GM21528 (cell line): ENCODE results near the gene DOCK1.

Experiments used
- ATAC-seq: cut with Tn5 transposase; IDR thresholded peaks from one replicate; pipeline ENCODE4 v1.9.1; 2021; ENCODE audit warnings: mild to moderate bottlenecking, moderate library complexity; ENCODE audit not compliant: unreplicated experiment, low FRiP score

DOCK1 gene

DNA sequence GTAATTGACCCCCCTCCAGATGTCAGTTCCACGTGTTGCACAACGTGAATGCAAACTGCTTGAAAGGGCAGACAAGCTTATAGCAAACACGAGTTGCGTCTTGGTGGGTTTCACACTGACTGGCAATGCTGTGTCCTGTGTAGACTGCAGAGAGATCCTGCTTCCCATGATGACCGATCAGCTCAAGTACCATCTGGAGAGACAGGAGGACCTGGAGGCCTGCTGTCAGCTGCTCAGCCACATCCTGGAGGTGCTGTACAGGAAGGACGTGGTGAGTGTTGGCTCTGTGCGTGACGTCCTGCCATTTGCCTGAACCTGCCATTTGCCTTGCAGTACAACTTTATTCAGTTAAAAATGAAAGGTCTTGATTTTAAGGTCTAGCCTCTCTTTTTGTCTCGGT is 220.1 kb downstream of the DOCK1 start:
- ATAC-seq = no peak

DNA sequence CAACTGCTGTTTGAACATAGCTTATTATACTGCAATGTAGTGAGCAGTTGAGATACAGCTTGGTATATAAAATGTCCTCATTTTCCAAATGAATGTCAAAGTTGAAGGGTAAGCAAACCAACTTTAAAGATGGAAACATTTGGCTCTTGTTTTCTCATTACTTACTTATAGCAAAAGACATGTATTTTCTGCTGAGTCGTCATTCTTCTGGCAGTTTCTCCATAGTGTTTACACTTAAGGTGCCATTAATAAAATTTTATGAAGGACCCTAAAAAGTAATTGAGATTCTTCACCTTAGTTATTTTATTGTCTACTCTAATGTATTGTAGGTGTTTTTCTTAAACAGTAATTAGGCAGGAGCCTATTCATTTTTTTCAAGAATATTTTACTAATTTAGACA is 222.6 kb downstream of the DOCK1 start:
- ATAC-seq = no peak

DNA sequence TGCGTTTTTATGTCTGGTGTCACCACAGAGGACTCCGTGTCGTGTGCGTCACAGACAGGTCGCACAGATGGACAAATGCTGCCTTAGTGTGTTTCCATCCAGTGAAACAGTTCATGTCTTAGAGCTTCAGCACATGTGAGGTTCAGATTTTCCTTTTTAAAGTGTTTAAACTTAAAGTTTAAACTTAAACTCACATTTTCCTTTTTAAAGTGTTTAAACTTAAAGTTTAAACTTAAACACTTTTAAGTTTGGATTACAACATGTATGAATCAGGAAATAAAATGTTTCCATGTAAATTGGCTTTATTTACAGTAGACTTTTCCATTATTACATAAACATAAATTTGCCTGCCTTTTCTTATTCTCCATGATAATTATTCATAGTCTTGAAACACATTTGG is 223.9 kb downstream of the DOCK1 start:
- ATAC-seq = no peak

DNA sequence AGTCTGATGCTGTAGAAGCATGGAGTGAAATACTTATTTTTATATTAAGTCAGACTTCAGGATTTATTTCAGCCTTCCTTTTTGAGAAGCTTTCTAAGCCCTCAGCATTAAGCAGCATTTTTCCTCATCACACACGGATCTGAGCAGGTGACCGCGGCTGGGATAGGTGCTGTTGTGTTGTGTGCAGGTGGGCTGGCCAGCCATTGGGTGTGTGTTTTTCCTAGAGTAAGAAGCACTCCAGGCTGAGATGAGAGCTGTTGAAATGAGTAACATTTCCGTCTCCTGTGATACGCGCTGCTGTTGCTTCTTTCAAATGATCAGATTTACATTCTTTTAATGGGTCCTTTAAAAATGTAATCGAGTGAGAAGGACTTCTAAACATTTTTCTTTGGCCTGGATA is 227.2 kb downstream of the DOCK1 start:
- no peak for ATAC-seq

DNA sequence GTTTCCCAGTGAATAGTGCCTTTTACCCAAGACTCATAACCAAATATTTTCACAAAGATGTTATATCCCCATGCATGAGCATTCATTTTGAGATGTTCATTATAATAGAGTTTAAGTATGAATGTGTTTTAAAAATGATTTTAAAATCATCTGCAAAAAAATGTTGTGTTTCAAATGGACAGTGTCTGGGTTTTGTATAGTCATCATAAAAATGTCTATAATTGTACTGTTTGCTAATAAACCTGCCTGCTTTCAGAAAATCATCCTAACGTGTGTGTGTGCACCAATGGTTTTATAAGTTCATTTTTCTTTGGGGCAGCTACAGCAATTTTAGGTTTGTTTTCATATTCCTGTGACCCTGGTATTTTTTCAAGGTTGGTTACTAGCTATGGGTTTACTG is 228.0 kb downstream of the DOCK1 start:
- no peak for ATAC-seq

DNA sequence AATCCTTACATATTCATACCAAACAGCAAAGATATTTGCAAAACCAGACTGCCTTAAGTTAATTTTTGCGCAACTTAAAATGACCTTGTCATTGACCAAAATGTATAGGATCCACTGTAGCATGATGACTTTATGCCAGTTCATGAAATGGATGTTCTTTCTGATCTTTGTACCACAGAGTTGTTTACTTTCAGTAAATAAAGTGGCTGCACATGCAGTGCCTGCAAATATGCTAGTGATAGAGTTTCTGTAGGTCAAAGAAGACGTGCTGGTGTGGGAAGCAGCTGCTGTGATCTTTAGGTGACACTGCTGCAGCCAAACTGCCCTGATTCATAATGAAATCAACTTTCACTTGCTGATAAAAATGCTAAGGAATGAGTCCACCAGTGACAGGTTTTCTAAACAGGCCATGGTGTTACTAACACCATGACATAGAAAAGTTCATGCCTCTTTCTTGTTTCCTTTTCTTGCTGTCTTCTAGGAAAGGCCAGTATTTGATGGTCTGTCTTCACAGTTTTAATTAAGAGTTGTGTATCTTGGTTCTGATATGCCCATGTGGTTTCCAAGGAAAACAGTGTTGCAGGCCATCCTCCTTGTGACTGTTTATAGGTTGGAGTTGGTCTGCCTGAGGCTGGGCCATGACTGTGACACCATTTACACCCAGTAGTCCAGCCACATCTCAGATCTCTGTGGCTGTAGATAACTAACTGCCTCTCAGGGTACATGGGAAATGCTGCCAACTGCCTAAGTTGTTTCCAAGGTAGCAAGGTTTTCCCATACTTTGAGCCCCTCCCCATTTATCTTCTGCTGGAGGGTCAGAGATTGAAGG is 228.7 kb downstream of the DOCK1 start:
- no peak for ATAC-seq

DNA sequence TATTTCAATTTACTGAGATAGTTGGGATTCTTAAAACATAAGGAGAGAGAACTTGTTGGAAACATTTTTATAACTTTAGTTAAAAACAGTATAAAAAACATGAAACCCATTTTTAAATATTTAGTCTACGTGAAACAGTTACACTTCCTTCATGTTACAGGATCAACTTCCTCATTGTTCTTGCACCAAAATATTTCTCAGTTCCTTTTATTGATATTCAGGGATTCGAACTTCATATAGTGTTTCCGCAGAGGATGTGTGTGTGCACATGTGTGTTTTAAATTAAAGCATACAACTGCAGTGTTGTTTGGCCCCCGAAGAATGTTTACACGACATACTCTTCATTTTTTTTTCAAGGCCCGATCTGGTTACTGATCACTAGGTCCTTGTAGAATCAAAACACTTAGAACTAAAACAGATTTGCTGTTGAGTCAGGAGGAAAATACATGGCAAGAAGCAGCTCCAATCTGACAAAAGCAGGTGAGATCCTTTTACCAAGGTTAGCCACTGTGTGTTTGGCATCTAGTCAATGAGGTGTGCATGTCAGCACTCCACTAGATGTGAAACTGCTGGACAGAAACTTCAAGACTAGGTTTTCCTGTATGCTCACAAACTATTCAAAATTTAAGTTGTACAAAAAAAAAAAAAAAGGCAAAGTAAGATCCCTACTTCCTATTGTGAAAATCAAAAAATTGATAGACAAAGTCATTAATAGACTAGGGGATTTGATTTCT is 230.8 kb downstream of the DOCK1 start:
- no peak for ATAC-seq

DNA sequence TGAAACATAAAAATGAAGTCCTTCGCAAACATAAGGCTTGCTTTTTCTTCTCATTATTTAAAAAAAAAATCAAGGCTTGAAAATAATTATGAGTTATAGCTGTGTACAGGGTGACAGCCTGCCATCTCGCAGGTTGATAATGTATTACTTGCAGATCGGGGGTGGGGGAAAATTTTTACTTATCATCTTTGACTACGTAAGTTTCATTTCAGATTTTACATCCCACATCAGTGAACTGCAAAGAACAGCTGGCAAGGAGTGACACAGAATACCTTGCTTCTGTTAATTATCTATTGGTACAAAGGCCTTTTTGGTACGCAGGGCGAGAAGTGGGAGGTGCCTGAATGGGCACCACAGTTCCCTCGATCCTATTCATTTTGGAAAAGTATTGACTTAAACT is 232.2 kb downstream of the DOCK1 start:
- ATAC-seq = no peak

DNA sequence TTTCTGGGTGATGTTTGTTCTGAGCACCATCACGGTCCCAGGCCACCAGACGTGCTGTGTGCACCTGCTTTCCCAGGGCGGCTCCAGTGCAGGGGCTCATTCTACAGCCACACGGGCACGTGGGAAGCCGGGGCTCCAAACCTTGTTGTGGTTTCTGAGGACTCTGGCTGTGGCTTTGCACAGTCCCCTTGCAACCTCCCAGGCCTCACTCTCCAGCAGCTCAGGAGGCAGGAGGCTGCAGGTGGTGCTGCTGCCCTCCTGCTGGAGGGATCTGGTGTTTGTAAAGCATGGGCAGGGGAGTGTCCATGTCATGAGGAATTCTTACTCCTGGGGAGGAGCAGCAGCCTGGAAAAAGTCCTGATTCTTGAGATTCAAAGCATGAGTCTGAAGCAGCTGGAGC is 236.9 kb downstream of the DOCK1 start:
- no peak for ATAC-seq

DNA sequence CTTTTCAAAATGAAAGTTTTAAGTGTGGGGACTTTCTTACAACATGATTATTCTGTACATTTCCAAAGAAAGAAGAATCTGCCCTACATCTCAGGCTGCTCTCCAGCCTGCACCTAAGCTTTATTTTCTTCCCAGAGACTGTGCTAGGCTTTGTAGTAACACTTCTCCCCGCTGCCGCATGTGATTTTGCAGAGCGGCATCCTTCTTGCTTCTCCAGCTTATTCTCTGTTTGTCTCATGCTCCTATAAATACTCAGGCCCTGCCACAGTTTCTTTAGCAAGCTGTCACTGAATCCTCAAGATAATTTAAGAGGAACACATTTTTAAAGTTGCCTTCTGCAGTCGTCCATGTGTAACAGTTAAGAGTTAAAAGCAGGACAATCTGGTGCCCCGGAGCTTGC is 237.6 kb downstream of the DOCK1 start:
- no peak for ATAC-seq

DNA sequence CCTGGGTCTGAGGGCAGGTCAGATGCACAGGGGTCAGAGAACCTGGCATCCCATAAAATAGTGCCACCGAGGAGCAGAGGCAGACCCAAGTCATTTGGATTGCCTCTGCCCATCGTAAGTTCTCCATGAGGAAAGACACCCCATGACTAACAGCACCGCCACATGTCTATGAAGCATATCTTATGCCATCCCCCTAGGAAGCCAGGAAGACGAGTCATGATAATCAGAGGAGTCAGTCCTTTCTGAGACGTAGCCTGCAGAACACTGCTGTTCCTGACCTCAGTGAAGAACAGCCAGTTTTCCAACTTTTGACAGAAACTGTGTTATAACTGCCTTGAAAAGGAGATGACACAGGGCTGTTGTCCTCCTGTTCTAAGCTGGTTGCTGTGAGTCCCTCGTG is 239.9 kb downstream of the DOCK1 start:
- ATAC-seq = no peak

DNA sequence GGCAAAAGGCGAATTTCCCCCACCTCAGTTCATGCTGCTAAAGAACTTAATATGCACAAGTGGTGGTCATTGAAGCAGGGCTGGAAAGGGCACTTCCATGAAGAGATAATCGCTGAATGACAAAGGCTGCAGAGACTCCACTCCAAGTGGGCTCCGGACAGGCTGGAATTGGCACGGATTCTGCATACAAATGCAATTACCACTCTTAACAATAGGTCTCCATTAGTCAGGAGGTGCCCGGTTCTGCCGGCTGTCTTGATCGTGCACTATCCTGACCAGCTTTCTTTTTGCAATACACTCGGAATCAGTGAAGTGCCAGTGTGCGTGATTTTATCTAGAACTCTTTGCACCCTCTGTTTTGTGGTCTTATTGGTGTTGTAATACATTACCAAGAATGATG is 241.4 kb downstream of the DOCK1 start:
- no peak for ATAC-seq

DNA sequence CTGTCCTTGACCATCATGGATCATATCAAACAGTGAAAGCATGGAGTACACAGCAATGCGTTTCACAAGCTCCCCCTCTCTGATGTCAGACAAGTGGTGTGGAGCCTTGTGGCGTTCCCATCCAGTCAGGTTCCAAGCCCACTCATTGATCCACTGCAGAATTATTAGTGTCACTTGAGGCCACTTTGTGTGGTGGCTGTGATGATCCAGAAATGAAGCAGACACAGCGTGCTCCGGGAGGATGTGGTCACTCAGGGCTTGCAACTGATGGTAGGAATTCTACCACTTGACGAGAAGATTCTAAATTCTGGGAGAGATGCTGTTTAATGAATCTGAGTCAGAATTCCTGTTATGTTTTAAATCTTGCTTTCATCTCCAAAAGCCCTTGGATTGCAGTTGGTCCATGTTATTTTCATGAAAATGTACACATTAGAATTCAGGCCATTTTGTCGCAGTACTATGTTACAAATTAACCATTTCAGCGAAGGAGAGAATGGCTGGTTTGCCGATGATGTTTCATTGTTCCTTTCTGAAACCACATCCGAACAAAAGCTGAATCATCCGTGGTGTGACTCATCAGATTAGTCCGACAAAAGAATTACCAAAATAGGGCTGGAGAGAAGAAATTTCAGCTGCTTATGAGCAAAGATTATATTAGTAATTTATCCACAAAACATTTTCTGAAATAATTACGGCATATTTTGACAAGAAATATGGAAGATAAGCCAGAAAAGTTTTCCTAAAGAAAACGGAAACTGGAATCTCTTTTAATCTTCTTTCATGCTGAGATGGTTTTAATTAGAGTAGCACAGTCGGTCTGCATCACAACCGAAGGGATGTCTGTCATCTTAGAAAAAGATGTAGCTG is 243.1 kb downstream of the DOCK1 start:
- no peak for ATAC-seq

DNA sequence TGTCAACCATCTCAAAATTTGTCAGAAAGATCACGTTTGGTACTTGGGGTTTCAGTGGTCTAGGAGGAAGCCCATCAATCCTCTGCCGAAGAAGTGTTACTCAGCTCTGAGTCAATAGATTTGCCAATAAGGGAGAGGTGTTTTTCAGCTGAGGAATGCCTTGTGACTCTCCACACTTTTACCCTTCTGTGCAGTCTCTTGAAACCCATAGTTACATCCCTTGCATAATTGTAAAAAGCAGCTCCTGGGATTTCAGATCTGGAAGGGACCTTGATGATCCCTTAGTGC is 243.6 kb downstream of the DOCK1 start:
- ATAC-seq = no peak

DNA sequence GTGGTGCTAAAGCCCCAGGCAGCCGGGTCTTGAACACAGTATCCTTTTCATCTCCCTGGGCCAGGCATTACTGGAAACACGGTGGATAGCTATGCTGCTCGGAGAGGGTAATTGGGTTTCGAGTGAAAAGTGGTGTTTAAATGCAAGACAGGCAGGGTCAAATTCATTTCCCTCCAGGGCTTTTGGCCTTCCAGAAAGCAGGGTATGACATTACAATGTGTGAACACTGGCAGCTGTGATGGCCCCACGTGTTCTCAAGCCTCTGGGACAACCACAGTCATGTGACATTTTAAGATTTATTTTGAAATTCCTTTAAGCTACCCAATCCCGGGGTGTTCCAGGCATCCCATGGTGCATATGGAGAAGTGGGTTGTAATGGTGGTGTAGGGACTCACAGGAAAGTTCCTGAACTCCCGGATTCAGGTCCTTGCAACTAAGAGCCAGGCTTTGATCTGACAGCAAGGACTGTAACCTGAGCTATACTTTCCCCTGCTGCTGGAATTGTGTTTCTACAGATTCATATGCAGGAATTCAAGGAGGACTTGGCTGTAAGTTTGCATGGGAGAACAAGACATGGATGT is 244.4 kb downstream of the DOCK1 start:
- no peak for ATAC-seq

DNA sequence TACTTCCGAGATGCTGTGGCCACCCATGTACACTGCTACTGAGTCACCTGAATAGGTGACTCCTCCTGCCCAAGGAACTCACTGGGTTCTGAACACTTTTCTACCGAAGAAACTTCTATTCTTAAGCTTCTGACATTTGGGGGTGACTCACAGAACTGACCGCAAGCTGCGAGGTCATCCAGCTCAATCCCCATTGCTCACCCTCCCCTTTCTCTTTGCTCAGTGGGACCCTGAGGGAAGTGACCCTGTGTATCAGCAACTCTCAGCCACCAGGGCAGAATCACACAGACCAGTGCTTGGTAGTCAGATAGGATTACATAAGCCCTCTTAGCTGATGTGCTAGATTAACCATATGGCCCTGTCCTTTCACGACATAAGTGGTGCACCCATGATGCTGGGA is 244.9 kb downstream of the DOCK1 start:
- ATAC-seq = no peak

DNA sequence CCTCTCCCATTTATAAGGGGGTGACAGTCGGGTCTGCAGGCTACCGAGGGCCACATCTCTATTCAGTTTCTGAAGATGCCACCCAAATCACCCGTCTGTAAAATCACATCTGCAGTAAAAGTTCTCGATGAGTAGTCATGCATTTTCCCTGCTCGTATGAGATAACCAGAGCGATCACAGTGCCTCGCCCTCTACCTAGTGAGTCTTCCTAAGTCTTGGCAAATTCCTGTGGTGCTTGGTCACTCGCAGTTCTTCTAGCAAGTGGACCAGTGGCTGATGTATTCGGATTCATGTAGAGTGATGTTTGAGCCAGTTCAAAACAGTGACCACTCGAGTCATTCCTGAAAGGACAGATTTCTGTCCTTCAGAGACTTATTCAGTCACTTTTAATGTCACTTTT is 246.3 kb downstream of the DOCK1 start:
- no peak for ATAC-seq

DNA sequence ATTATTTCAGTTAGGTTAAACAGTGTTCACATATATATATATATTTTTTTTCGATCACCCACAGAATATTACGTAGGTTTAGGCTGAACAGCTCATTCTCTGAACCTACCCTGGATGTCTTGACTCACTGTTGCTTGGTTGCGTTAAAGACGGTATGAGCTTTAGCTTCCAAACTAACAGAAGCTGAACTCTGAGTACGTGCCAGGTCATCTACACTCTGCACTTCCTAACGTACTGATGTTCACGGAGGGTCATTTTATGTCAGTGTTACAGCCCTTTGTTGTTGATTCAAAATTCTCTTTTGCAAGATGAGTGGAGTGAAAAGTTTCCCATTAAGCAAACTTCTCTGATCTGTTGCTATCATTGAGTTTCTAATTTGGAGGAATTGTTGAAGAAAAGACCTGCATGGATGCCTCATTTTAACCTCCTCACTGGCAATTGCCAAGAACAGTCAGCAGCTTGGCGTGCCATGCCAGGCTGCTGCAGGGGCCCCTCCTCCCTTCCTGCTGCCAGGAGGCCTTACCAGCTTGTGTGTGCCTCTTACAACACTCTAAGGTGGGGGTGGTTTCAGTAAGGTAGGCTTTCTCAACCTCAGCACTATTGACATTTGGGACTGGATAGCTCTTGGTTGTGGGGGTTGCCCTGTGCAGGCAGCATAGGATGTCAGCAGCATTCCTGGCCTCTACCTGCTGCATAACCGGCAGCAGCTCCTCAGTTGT is 246.9 kb downstream of the DOCK1 start:
- no peak for ATAC-seq

DNA sequence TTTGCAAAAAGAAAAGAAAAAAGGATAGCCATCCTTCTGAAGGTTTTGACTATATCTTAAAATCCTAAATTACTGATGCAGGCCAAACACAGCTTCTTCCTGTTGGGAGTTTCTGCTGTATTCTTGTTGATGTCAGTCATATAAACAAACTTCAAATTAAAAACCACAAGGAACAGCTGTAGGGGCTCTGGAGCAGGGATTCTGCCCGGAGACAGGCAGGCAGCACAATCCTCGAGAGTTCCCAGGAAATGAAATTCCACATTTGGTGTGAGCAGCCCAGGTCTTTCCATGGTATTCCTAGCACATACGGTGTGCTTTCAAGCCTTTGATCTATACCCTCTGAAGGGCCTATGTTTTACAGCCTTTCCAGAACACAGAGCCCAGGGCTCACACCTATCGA is 248.0 kb downstream of the DOCK1 start:
- no peak for ATAC-seq

DNA sequence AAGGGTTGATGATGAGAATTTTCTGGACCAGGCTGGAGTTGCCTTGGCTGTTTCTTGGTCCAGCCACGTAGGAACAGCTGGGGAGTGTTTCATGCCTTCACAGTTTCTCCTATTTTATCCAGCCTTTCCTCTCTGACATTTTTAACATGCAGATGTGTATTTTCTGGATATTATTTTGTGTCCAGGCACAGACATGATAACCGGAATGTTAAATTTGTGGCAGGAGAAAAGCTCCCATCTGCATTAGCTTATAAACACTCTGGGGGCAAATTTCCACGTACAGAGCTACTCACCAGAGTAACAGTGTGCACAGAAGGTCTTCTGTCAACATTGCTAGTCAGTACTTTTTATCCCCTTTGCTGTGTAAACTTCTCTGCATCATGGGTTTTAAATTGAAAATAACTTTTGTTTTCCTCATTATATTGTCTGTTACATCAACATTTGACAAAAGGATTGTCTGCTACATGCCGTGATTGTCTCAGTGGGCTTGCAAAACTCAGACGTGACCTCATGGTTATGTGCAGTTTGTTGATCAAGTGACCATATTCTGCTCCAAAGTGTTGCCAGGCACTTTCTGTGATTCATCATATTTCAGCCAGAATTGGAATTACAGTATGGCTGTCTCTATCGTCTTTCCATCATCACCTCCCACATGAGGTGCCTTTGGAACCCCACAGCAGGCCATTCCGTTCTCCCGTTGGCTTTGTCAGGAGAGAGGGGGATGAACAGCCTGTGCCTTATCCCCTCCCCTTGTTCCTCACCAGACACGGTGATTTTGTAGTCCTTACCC is 249.8 kb downstream of the DOCK1 start:
- no peak for ATAC-seq
